HG03460 (cell line): Measurements from ENCODE around the gene CPNE5.
A peak's percentile ranks its signal among the peaks of the same experiment; 100 is the strongest.
"Not testable (repeated sequence)": the region's sequence is repeated elsewhere in the genome, so short reads cannot be mapped to it uniquely, and the experiment has no call there.

Experiments used
- ATAC-seq: cut with Tn5 transposase; IDR thresholded peaks from one replicate; pipeline ENCODE4 v1.9.1; 2021; ENCODE audit not compliant: unreplicated experiment

CPNE5 gene

DNA sequence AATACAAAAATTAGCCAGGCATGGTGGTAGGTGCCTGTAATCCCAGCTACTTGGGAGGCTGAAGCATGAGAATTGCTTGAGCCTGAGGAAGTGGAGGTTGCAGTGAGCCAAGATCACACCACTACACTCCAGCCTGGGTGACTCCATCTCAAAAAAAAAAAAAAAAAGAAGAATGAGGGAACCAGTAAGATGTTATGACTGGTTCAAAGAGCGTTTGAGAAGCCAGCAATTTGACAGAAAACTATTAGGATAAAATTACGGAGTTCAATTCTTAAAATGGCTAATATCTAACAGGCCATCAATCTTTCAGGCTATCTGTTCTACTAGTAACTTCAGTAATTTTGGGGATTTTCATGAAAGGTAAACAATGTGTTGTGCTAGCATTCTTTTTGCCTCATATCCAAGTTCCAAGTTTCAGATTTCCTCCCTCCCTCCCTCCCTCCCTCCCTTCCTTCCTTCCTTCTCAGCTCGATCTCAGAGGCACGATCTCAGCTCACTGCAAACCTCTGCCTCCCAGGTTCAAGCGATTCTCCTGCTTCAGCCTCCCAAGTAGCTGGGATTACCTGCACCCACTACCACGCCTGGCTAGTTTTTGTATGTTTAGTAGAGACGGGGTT is 134.2 kb downstream of the CPNE5 start:
- ATAC-seq, result not testable (repeated sequence)

DNA sequence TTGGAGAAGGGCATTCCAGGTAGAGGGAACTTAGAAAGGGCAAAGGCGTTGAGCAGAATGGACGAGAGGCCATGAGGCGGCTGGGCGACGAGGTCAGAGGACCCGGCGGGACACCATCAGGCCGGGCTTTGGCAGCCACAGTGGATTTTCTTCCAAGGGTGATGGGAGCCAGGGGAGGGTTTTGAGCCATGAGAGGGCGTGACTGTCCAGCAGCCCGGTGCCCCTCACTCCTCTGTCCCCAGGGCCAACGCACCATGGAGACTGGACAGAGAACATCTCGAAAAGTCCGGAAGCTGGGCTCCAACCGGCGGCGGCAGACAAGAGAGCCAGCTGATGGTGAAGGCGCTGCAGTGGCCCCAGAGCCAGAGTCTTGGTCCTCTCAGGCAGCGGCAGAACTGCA is 135.3 kb downstream of the CPNE5 start:
- no peak for ATAC-seq

DNA sequence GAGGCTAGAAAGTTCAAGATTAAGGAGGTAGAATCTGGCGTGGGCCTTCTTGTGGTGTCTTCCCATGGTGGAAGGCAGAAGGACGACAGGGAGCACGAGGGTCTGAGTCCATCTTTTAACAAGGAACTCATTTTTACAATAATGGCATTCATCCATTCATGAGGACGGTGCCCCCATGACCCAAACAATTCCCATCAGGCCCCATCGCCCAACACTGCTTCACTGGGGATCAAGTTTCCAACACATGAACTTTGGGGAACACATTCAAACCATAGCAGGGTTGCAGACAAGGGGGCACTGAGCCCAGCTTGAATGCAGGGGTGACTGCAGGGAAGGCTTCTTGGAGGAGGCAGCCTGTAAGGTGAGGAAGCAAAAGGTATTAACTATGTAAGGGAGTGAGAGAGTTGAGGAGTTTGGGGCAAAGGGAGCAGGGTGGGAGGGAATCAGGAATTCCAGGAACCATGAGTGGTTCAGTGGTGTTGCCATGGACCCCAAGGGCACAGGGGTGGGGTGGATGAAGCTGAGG is 136.1 kb downstream of the CPNE5 start:
- no peak for ATAC-seq

DNA sequence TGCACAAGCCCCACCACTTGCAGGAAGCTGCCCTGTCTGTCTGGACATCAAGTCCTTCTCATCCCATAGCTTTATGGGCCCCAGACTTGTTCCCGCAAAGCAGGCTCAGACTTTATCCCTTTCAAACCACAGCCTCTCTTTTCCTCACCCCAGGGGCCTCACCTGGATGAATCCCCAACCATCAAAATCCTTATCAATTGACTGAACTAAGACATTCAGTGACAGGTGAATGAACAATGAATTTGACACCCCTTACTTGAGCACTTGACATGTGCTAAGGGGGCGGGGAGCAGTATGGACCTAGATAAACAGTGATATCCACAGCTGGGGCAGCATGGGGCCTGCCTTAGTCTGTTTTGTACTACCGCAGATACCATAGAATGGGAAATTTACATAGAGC is 136.6 kb downstream of the CPNE5 start:
- ATAC-seq, result no peak

DNA sequence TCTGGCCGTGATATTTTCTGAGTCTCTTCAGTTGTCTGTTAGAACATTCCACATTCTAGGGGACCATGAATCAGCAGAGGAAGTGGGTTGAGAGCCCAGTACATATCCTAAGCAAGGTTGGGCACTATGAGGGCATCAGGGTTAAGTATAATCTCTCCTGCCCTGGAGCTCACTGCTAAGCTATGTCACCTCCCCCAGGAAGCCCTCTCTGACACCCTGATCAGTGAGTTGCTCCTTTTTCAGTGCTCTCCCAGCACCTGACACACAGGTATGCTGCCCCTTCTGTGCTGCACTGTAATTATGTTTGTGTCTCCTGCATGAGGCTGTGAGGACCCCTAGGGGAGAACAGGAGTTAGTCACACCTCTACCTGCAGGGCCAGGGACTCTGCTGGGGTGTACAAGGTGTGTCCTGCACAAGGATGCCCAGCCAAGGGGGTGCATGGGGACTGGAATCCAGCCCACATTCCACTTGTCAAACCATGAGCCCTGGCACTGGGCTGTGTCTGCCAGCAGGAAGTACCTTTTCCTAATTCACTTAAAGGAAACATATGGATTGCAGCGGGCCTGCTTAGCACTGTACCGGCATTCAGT is 137.7 kb downstream of the CPNE5 start:
- ATAC-seq, result no peak

DNA sequence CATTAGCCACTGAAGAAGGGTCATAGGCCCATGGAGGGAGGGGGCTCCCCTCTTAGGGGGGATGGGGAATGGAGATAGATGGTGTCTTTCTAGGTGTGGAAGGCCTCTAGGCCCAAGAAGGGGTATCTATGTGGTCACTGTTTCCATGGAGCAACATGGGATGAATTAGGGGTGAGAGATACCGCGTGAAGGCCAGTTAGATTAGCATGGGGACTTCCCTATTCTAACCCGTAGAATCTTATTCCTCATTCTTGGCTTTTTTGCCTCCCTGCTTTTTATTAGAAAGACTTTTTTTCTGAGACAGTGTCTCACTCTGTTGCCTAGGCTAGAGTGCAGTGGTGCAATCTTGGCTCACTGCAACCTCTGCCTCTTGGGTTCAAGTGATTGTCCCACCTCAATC is 138.4 kb downstream of the CPNE5 start:
- ATAC-seq, result no peak

DNA sequence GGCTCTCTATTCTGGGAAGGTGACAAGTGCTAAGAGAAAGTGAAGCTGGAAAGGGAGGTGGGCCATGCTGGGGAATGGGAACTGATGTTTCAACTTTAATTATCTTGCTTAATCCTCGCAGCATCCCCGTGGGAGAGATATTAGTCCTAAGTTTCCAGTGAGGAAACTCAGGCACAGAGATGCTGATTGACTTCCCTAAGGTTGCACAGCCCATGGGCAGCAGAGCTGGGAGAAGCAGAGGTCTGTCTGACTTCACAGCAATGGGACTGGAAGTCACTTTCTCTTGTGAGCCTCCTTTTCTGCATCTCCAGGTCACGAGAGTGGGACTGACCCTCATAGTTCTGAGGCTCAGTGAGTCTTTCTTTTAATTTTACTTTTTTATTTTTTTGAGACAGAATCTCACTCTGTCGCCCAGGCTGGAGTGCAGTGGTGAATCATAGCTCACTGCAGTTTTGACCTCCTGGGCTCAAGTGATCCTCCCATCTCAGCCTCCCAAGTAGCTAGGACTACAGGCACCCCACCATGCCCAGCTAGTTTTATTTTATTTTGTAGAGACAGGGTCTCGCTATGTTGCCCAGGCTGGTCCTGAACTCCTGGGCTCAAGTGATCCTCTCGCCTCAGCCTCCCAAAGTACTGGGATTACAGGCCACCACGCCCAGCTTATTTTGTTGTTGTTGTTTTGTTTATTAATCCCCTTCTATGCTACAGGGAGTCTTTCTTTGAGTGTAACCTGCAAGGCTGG is 139.0 kb downstream of the CPNE5 start:
- no peak for ATAC-seq

DNA sequence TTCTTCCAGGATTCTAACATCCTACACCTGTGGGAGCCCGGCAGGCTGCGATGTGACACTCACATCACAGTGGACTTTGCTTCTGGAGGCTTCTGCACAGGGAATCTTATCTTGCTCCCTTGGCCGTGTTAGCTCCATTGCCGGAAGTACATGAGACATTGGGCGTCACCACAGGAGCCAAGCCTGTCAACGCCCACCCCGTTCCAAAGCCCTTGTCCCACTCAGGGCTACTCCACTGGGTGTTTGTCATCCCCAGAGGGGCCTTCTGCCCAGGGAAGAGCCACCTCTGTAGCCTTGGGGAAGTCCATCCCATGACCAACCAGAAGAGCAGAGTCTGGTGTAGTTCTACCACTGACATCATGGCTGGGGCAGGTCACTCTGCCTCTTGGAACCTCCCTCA is 139.9 kb downstream of the CPNE5 start:
- ATAC-seq, result no peak

DNA sequence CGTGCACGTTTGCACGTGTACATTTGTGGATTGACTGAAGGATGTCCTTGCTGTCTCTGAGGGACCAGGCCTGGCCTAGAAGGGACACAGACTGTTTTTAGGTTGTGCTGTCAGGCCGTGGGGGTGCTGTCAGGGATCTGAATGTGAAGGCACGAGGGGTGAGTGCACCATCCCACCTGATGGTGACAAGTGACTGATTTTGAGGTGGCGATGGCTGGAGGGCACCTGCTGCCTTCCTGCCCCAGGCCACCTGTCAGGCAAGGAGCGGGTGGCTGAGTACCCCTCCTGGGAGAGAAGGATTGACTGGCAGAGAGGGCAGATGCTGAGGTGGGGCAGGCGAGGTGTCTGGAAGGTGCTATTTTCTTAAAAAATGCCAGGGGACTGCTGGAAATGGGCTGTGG is 140.4 kb downstream of the CPNE5 start:
- no peak for ATAC-seq

DNA sequence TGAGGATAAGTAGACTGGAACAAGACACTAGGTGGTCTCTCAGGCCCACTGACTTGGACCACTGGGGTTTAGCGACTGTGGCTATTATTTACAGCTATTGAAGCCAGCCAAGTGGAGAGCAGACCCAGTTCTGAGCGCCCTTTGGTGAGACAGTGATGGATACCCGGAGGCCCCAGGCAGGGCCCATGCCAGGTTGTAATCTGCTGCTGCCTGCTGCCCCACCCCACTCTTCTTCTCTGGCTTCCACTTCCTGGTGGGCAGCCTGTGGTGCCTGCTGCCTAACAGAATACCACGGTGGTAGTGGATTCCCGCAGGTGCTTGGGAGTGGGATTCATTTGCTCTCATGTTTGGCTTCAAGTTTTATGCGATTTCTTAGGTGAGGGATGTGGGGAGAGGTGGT is 141.0 kb downstream of the CPNE5 start:
- no peak for ATAC-seq

DNA sequence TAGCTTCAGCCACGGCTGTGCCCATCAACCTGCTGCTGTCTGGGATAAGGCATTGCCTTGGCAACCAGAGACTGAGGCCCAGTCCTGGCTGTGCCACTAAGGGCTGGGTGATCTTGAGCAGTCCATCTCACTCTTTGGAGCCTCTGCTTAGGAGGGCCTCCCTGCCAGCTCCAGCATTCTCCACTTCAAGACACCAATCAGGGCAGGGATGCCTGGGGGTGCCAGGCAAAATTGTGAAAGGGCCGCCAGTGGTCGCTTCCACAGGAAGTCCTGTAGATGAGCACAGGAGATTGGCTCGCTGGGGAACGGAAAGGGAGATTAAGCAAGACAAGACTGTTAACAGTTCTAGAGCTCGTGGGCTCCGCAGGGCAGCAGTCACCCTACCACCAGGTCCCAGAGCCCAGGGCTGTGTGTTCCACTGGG is 141.8 kb downstream of the CPNE5 start, which contains the start of gene RAB44:
Gene RAB44 (plus strand): TSS at position 346 of the 423 bp plus-strand sequence. CDS start 6,410 bp downstream, outside the sequence.
- ATAC-seq, result no peak

DNA sequence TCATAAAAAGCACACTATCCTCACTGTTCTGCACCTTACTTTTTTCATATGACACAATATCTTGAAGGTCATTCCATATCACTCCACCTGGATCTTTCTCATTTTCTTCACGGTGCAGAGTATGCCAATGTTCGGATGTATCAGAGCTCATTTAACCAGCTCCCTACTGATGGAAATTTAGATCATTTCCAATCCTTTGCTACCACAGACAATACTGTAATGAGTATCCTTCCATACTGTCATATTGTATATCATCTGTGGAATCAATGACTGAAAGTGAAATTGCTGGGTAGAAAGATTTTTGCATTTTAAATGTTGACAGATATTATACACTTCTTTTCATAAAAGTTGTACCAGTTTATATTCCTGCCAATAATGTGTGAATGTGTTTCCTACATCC is 143.8 kb downstream of the CPNE5 start:
- no peak for ATAC-seq

DNA sequence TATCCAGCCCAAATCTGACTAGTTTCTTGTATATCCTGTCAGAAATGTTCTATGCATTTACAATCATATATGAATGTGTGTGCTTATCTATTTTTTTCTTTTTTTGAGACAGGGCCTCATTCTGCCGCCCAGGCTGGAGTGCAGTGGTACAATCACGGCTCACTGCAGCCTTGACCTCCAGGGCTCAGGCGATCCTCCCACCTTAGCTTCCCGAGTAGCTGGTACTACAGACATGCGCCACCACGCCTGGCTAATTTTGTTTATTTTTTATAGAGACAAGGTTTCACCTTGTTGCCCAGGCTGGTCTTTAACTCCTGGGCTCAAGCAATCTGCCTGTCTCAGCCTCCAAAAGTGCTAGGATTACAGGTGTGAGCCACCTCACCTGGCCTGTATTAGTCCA is 144.6 kb downstream of the CPNE5 start:
- no peak for ATAC-seq

DNA sequence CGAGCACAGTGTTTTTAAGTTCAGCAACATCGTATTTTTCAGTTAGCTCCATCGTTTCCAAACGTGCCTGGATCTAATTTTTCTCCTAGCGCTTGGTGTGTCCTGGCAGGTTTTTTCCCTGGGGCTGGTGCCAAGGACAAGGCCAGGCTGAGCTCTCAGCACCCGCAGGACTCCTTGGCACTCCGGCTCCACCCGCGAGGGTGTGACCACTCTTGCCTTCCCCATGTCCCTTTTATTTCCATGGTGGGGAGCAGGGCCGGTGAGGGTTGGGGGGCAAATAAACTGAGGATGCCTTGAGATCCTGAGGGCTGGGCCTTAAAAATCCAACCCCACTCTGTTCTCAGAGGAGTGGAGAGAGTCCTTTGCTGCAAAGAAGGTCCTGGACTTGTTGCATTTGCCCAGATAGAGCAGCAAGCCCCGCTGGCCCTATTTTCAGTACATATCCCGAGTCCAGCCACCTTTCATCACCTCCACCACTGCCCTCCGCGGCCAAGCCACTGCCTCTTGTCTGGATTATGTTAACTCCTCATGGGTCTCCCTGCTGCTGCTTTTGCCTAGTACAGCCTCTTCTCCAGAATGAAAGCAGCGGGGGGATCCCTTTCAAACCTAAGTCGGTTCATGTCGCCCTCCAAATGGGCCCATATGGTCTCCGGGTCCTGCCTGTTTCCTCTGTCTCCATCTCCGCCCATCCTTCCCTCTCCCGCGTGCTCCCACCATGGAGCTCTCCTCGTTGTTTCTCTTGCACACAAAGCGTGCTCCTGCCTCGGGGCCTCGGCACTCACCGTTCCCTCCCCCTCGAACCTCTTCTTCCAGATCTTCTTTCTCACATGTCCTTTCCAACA is 146.2 kb downstream of the CPNE5 start:
- ATAC-seq, result no peak

DNA sequence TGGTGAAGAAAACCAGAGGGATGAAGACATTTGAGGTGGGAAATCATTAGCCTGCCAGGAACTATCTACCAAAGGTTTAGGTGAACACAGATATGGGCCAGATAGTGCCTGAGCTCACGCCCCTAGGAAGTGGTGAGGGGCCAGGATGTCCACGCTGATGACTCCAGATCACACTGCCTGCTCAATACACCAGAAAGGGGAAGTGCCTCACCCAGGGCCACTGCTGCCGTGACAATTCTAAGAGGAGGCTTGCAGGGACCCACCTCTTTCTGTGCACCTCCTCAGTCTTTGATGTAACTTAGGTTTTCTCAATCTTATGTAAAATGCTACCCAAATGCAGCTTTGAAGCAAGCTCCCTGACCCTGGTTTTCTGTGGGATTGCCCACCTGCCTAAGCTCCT is 147.0 kb downstream of the CPNE5 start:
- ATAC-seq, result peak; percentile 69

DNA sequence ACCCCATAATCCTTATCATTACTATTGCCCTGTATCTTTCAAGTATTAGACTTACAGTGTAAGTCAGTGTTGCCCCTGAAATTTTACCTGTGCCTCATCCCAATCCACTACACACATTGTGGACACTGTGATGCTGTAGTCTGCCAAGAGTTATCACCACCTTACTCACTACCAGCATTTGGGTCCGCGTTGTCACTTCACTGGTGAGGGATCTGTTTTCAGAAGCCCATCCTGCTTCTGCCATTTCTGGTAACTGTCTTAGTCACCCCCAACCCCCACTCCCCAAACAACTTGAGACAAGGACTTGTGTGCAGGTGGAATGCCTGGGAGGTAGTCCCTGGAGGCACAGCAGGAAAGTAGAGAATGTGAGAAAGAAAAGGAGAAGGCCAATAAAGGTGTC is 147.6 kb downstream of the CPNE5 start:
- no peak for ATAC-seq

DNA sequence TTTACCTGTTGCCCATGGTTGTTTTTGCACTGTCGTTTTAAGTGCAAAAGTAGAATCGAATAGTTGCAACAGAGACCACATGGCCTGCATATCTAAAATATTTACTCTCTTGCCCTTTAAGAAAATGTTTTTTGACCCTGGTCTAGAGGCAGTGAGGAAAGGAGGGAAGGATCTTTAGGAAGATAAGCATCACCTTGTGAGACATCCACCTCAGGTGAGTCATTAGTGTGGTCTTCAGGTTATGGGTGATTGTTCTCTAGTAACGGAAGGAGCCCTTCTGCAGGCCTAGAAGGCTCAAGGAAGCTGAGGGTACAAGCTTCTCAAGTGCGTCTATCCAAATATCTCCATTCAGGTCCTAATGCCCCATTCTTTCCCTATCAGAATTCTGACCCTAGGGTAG is 148.2 kb downstream of the CPNE5 start:
- ATAC-seq, result no peak
